Right renal pelvis (tissue), 4 donors: ENCODE measurements around the gene PHACTR3. TPM values are rescaled to one million over a fixed set of nuclear protein-coding genes. Genes with fewer than 3 reads are reported as not detected.

Source experiments
- DNase-seq, 4 donors: peaks; one replicate each; pipeline ENCODE4 v3.0.0-alpha.2; 2013; ENCODE audit warnings: low read depth in 4 of 4, low spot score in 3 of 4, missing footprints in 1 of 4
- polyA plus RNA-seq, 4 donors: library from polyadenylated mRNA; unstranded; fragments of 120-200 nt; gene quantifications; one replicate each; pipeline ENCODE4 v1.2.1, GENCODE V29; 2013; ENCODE audit not compliant: insufficient read length in 4 of 4

PHACTR3 gene
- polyA plus RNA-seq, 4 donors = 9.7 to 13.9 (median 13.0) TPM

GRCh38 chr20:59784365-59784764 is 180.0 kb downstream of the PHACTR3 start:
- DNase-seq = no peak

GRCh38 chr20:59784791-59785668 is 180.7 kb downstream of the PHACTR3 start:
- no peak for DNase-seq

- no peak for DNase-seq
Measured at GRCh38 chr20:59785669-59785959, 181.3 kb downstream of the PHACTR3 start.

GRCh38 chr20:59785986-59786795 is 181.9 kb downstream of the PHACTR3 start:
- no peak for DNase-seq

- no peak for DNase-seq
Measured at GRCh38 chr20:59786801-59787537, 182.6 kb downstream of the PHACTR3 start.

GRCh38 chr20:59787538-59787890 is 183.2 kb downstream of the PHACTR3 start:
- no peak for DNase-seq

GRCh38 chr20:59788196-59788735 is 183.9 kb downstream of the PHACTR3 start:
- DNase-seq = no peak

- DNase-seq = no peak
Measured at GRCh38 chr20:59788811-59789397, 184.6 kb downstream of the PHACTR3 start.

GRCh38 chr20:59789686-59790085 is 185.3 kb downstream of the PHACTR3 start:
- no peak for DNase-seq

GRCh38 chr20:59790346-59790745 is 186.0 kb downstream of the PHACTR3 start:
- DNase-seq = no peak

- no peak for DNase-seq
Measured at GRCh38 chr20:59792300-59792699, 188.0 kb downstream of the PHACTR3 start.

- DNase-seq = no peak
Measured at GRCh38 chr20:59794555-59794954, 190.2 kb downstream of the PHACTR3 start.

- no peak for DNase-seq
Measured at GRCh38 chr20:59800309-59800708, 196.0 kb downstream of the PHACTR3 start.

GRCh38 chr20:59802018-59802417 is 197.7 kb downstream of the PHACTR3 start:
- no peak for DNase-seq

- DNase-seq = no peak
Measured at GRCh38 chr20:59802471-59803221, 198.3 kb downstream of the PHACTR3 start.

GRCh38 chr20:59804347-59804746 is 200.0 kb downstream of the PHACTR3 start:
- DNase-seq = no peak

- DNase-seq = no peak
Measured at GRCh38 chr20:59804871-59805665, 200.7 kb downstream of the PHACTR3 start.

GRCh38 chr20:59805786-59806577 is 201.6 kb downstream of the PHACTR3 start:
- no peak for DNase-seq
